Liver (tissue), 9 donors: Measurements from ENCODE around the gene PTPN6. TPM values are rescaled to one million over a fixed set of nuclear protein-coding genes. Genes with fewer than 3 reads are reported as not detected.

ENCODE experiments used
- DNase-seq: peaks from one replicate; pipeline ENCODE4 v3.0.0-alpha.2; 2017; ENCODE audit warnings: low spot score
- H3K27ac ChIP-seq, 2 donors: one replicate each; pipeline ENCODE4 v1.7.0; 2013; ENCODE audit warnings: inconsistent platforms in 2 of 2, low read length in 2 of 2, control low read depth in 1 of 2, low read depth in 1 of 2, mild to moderate bottlenecking in 1 of 2
- H3K27me3 ChIP-seq, 4 donors: one replicate each; pipeline versions ENCODE4 v1.6.1 to v1.7.0; 2013; ENCODE audit warnings: low read length in 3 of 4, inconsistent platforms in 1 of 4, mild to moderate bottlenecking in 1 of 4, moderate library complexity in 1 of 4; ENCODE audit not compliant: control insufficient read depth in 4 of 4, insufficient read depth in 4 of 4
- H3K36me3 ChIP-seq, 4 donors: one replicate each; pipeline versions ENCODE4 v1.6.1 to v1.7.0; 2013; ENCODE audit warnings: low read length in 3 of 4, mild to moderate bottlenecking in 3 of 4, low read depth in 1 of 4, moderate library complexity in 1 of 4; ENCODE audit not compliant: control insufficient read depth in 4 of 4, insufficient read depth in 3 of 4
- H3K4me1 ChIP-seq, 4 donors: one replicate each; pipeline versions ENCODE4 v1.6.1 to v1.7.0; 2013; ENCODE audit warnings: low read length in 3 of 4, mild to moderate bottlenecking in 3 of 4, moderate library complexity in 1 of 4; ENCODE audit not compliant: control insufficient read depth in 4 of 4, insufficient read depth in 4 of 4
- H3K4me3 ChIP-seq, 3 donors: one replicate each; pipeline versions ENCODE4 v1.6.1 to v1.7.0; 2013; ENCODE audit warnings: low read length in 3 of 3, control low read depth in 1 of 3, low read depth in 1 of 3, mild to moderate bottlenecking in 1 of 3
- H3K9ac ChIP-seq, 2 donors: one replicate each; pipeline ENCODE4 v1.7.0; 2013; ENCODE audit warnings: low read length in 2 of 2, mild to moderate bottlenecking in 2 of 2, moderate library complexity in 2 of 2, control low read depth in 1 of 2, low read depth in 1 of 2
- H3K9me3 ChIP-seq, 4 donors: one replicate each; pipeline versions ENCODE4 v1.6.1 to v1.7.0; 2013; ENCODE audit warnings: low read length in 3 of 4; ENCODE audit not compliant: control insufficient read depth in 4 of 4
- ATF3 ChIP-seq: IDR thresholded peaks from 2 replicates; pipeline ENCODE4 v1.6.1; 2016; ENCODE audit warnings: antibody characterized with exemption
- FOXA2 ChIP-seq: IDR thresholded peaks from 2 replicates; pipeline ENCODE4 v1.6.1; 2016; ENCODE audit warnings: antibody characterized with exemption
- GABPA ChIP-seq, 2 donors: IDR thresholded peaks in 1 of 2; conservative IDR thresholded peaks in 1 of 2; 2 replicates each; pipeline ENCODE4 v1.6.1; 2016; ENCODE audit warnings: antibody characterized with exemption in 2 of 2, mild to moderate bottlenecking in 1 of 2, moderate library complexity in 1 of 2
- HNF4A ChIP-seq, 2 donors: conservative IDR thresholded peaks; 2 replicates each; pipeline ENCODE4 v1.6.1; 2016; ENCODE audit warnings: antibody characterized with exemption in 2 of 2, mild to moderate bottlenecking in 2 of 2
- HNF4G ChIP-seq: IDR thresholded peaks from 2 replicates; pipeline ENCODE4 v1.6.1; 2016; ENCODE audit warnings: antibody characterized with exemption
- JUND ChIP-seq, 2 donors: IDR thresholded peaks; 2 replicates each; pipeline ENCODE4 v1.6.1; 2016; ENCODE audit warnings: antibody characterized with exemption in 2 of 2
- MAX ChIP-seq: IDR thresholded peaks from 2 replicates; pipeline ENCODE4 v1.6.1; 2016; ENCODE audit warnings: antibody characterized with exemption
- NR2F2 ChIP-seq: IDR thresholded peaks from 2 replicates; pipeline ENCODE4 v1.6.1; 2016; ENCODE audit warnings: antibody characterized with exemption
- RAD21 ChIP-seq, 2 donors: IDR thresholded peaks; 2 replicates each; pipeline ENCODE4 v1.6.1; 2016; ENCODE audit warnings: antibody characterized with exemption in 2 of 2, mild to moderate bottlenecking in 2 of 2
- REST ChIP-seq: IDR thresholded peaks from 2 replicates; pipeline ENCODE4 v1.6.1; 2016; ENCODE audit warnings: antibody characterized with exemption, mild to moderate bottlenecking
- SP1 ChIP-seq: IDR thresholded peaks from 2 replicates; pipeline ENCODE4 v1.6.1; 2018; ENCODE audit warnings: antibody characterized with exemption, mild to moderate bottlenecking
- YY1 ChIP-seq: IDR thresholded peaks from 2 replicates; pipeline ENCODE4 v1.6.1; 2016; ENCODE audit warnings: antibody characterized with exemption, mild to moderate bottlenecking
- WGBS: extraction: QIAGEN DNeasy Blood & Tissue Kit; methylation state at CpG from one replicate; pipeline ENCODE4 v1.1.7; 2013; 5-methylcytosine and 5-hydroxymethylcytosine counted together
- polyA plus RNA-seq, 2 donors: library from polyadenylated mRNA; stranded (reverse) in 1 of 2; unstranded in 1 of 2; fragments of 200-250 nt in 1 of 2; fragments of >200 nt in 1 of 2; fragmentation: Nextera tagmentation in 1 of 2; extraction: Ambion mirVana in 1 of 2; gene quantifications; one replicate each; pipeline versions ENCODE4 v1.2.1 to v1.2.3, GENCODE V29; 2013 to 2015
- total RNA-seq, 2 donors: library from RNA; depleted of rRNA; stranded (reverse); fragments of >200 nt; gene quantifications; one replicate each; pipeline ENCODE4 v1.2.3, GENCODE V29; 2014
- donor health status: healthy.
- donor health status: healthy.
- donor health status: healthy.
- donor health status: healthy.
- donor health status: healthy.

PTPN6 gene
- total and polyA plus RNA-seq, 4 donors, result 15.2 to 41.0 (median 19.6) TPM

- peaks cover 3 to 13% (median 5%) of the 10 kb centered on the region in 4 donors for H3K4me1 ChIP-seq
- no peaks in the 10 kb centered on the region for H3K36me3 ChIP-seq
- H3K9me3 ChIP-seq, result no peaks in the 10 kb centered on the region
- H3K4me3 ChIP-seq, result no peak overlapping the region
- no peak for DNase-seq
- H3K27ac ChIP-seq, result no peak overlapping the region
- no peak overlapping the region for H3K9ac ChIP-seq
- peaks cover 0 to 6% (median 0%) of the 10 kb centered on the region in 4 donors for H3K27me3 ChIP-seq
- 77% methylated on average over 14 of the region's 14 CpGs for WGBS
- TF ChIP-seq MAX, result no peak
- no peak for TF ChIP-seq HNF4G
- no peak for TF ChIP-seq FOXA2
- TF ChIP-seq RAD21 (IDR thresholded peaks at IDR 0.05), result no peak
- TF ChIP-seq JUND (IDR thresholded peaks at IDR 0.05), result no peak
- TF ChIP-seq YY1, result no peak
- TF ChIP-seq SP1, result no peak
- no peak for TF ChIP-seq HNF4A (conservative IDR thresholded peaks at IDR 0.05)
- no peak for TF ChIP-seq NR2F2
- TF ChIP-seq GABPA (IDR thresholded peaks at IDR 0.05 in 1 of 2, conservative IDR thresholded peaks at IDR 0.05 in 1 of 2), result no peak
- TF ChIP-seq REST, result no peak
Observed at GRCh38 chr12:6915789-6916285, 35.3 kb upstream of the PTPN6 start.

GRCh38 chr12:6916426-6917200, 34.5 kb upstream of the PTPN6 start:
- H3K9me3 ChIP-seq, result no peaks in the 10 kb centered on the region
- peaks cover 0 to 6% (median 0%) of the 10 kb centered on the region in 4 donors for H3K27me3 ChIP-seq
- H3K9ac ChIP-seq, result no peak overlapping the region
- 95% methylated on average over 11 of the region's 11 CpGs for WGBS
- TF ChIP-seq YY1 (no peak), MAX (no peak), ATF3 (no peak), HNF4A (conservative IDR thresholded peaks at IDR 0.05) (no peak), JUND (IDR thresholded peaks at IDR 0.05) (no peak)
- H3K4me3 ChIP-seq, result no peak overlapping the region
- no peak overlapping the region for H3K27ac ChIP-seq
- H3K36me3 ChIP-seq, result no peaks in the 10 kb centered on the region
- no peak for DNase-seq
- H3K4me1 ChIP-seq, result peaks cover 3 to 13% (median 5%) of the 10 kb centered on the region in 4 donors
